ENCODE measurements around the gene PPT2.

DNA sequence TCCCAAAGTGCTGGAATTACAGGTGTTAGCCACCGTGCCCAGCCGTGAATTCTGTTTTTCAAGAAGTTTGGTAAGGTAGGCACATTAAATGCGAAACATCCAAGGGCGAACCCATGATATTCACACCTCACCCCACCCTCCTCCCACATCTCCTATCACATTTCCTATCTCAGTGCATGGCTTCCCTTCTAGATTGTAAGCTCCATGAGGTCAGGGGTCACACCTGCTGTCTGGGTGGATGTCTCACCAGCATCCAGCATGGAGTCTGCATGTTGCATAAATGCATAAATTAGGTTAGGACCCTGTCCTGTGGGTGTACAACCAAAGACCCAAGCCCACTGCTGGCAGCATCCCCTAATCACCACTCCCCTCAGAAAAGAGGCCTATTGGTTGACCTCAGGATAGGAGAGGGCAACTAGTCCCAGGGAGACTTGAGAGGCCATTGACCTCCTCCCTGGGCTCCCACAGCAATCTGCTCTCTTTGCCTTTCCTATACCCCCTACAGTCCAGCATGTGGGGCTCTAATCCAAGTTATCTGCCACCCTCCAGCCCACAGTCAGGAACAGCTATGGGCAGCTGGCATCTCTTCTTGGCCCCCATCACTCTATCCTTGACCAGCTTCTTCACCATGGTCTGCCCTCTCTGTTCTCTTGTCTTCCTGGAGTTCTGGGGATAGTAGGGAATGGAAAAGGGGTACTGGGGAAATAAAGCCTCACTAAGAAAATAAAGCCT, 6.4 kb upstream of the PPT2 start:
- TF ChIP-seq, protein P1, sequence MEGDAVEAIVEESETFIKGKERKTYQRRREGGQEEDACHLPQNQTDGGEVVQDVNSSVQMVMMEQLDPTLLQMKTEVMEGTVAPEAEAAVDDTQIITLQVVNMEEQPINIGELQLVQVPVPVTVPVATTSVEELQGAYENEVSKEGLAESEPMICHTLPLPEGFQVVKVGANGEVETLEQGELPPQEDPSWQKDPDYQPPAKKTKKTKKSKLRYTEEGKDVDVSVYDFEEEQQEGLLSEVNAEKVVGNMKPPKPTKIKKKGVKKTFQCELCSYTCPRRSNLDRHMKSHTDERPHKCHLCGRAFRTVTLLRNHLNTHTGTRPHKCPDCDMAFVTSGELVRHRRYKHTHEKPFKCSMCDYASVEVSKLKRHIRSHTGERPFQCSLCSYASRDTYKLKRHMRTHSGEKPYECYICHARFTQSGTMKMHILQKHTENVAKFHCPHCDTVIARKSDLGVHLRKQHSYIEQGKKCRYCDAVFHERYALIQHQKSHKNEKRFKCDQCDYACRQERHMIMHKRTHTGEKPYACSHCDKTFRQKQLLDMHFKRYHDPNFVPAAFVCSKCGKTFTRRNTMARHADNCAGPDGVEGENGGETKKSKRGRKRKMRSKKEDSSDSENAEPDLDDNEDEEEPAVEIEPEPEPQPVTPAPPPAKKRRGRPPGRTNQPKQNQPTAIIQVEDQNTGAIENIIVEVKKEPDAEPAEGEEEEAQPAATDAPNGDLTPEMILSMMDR (CRISPR knock-in tag; IDR thresholded peaks at IDR 0.05), result peak; percentile 35; the same call in 1 of the 2 replicates
- no peak for TF ChIP-seq ZNF335 (CRISPR knock-in tag; IDR thresholded peaks at IDR 0.05)
- TF ChIP-seq HDAC6 (IDR thresholded peaks at IDR 0.05; ENCODE audit: low read depth, low read length), result no peak
- no peak for TF ChIP-seq HCFC1 (IDR thresholded peaks at IDR 0.05; ENCODE audit: low read depth, low read length)
